B cell (primary cell): ENCODE results near the gene RCBTB1. TPM values are rescaled to one million over a fixed set of nuclear protein-coding genes. Genes with fewer than 3 reads are reported as not detected.
"Not testable (repeated sequence)": the region's sequence is repeated elsewhere in the genome, so short reads cannot be mapped to it uniquely, and the experiment has no call there.

Source experiments
- ATAC-seq: fragments of 200-7000 bp; cut with Tn5 transposase; one replicate; pipeline ENCODE4 v1.10.0; 2021; ENCODE audit warnings: low read depth, mild to moderate bottlenecking, moderate number of reproducible peaks, moderate library complexity
- CTCF ChIA-PET: fragments of 350-600 bp; sonication (Branson Sonifier 250); formaldehyde crosslinking; loops from one replicate; lab custom pipeline; 2021; ENCODE audit warnings: antibody characterized with exemption, inconsistent platforms; lab: Charles Lee
- POLR2A ChIA-PET: fragments of 350-600 bp; sonication (Branson Sonifier 250); formaldehyde crosslinking; loops from one replicate; lab custom pipeline; 2021; ENCODE audit warnings: antibody characterized with exemption; lab: Charles Lee
- DNase-seq: peaks from one replicate; pipeline ENCODE4 v3.0.0; 2013
- H2AFZ ChIP-seq: 2 replicates; pipeline ENCODE4 v1.6.1; 2012; ENCODE audit warnings: mild to moderate bottlenecking, low read depth, low read length; ENCODE audit not compliant: insufficient read depth, poor library complexity, severe bottlenecking
- H3K27ac ChIP-seq, 2 donors: 1 replicate in 1 of 2; 2 replicates in 1 of 2; pipeline ENCODE4 v1.5.1; 2012 to 2013; ENCODE audit warnings: low read length in 2 of 2, mild to moderate bottlenecking in 2 of 2, moderate library complexity in 1 of 2
- H3K27me3 ChIP-seq, 4 experiments: fragments of 200-600 bp in 1 of 4; sonication (generic) in 1 of 4; replicated peaks in 1 of 4; 1 replicate in 2 of 4; 2 replicates in 2 of 4; pipeline versions ENCODE4 v1.6.1 to v1.7.0; 2013 to 2016; ENCODE audit warnings: low read length in 3 of 4, mild to moderate bottlenecking in 2 of 4, mixed read lengths in 1 of 4, moderate library complexity in 1 of 4; ENCODE audit not compliant: insufficient read depth in 4 of 4, control insufficient read depth in 3 of 4; ENCODE audit errors: control extremely low read depth in 1 of 4
- H3K36me3 ChIP-seq, 2 experiments: replicated peaks in 1 of 2; 1 replicate in 1 of 2; 2 replicates in 1 of 2; pipeline versions ENCODE4 v1.6.1 to v1.7.1; 2013; ENCODE audit warnings: low read length in 1 of 2; ENCODE audit not compliant: insufficient read depth in 2 of 2, control insufficient read depth in 1 of 2; ENCODE audit errors: control extremely low read depth in 1 of 2, extremely low read depth in 1 of 2
- H3K4me1 ChIP-seq, 2 donors: fragments of 200-600 bp in 1 of 2; sonication (generic) in 1 of 2; 1 replicate in 1 of 2; 2 replicates in 1 of 2; pipeline versions ENCODE4 v1.5.1 to v1.6.1; 2013 to 2017; ENCODE audit warnings: low read length in 2 of 2; ENCODE audit not compliant: control insufficient read depth in 2 of 2, insufficient read depth in 2 of 2
- H3K4me2 ChIP-seq: replicated peaks from 2 replicates; pipeline ENCODE3; 2012; ENCODE audit warnings: mild to moderate bottlenecking, low read depth, low read length; ENCODE audit not compliant: poor library complexity, severe bottlenecking
- H3K4me3 ChIP-seq, 5 experiments: fragments of 200-600 bp in 1 of 5; sonication (generic) in 1 of 5; 1 replicate in 3 of 5; 2 replicates in 2 of 5; pipeline versions ENCODE4 v1.5.1 to v1.7.0; 2011 to 2016; ENCODE audit warnings: low read length in 4 of 5, mild to moderate bottlenecking in 4 of 5, low read depth in 2 of 5, control low read depth in 1 of 5, moderate library complexity in 1 of 5; ENCODE audit not compliant: insufficient read depth in 1 of 5; ENCODE audit errors: control extremely low read depth in 1 of 5, extremely low read depth in 1 of 5
- H3K79me2 ChIP-seq: fragments of 200-600 bp; sonication (generic); one replicate; pipeline ENCODE4 v1.6.0; 2016; ENCODE audit warnings: low read length; ENCODE audit not compliant: control insufficient read depth, insufficient read depth
- H3K9ac ChIP-seq: fragments of 200-600 bp; sonication (generic); 2 replicates; pipeline ENCODE4 v1.6.1; 2017; ENCODE audit warnings: mild to moderate bottlenecking, low read length, moderate library complexity
- H3K9me3 ChIP-seq, 3 donors: one replicate each; pipeline versions ENCODE4 v1.6.1 to v1.7.1; 2013; ENCODE audit warnings: low read length in 2 of 3; ENCODE audit not compliant: control insufficient read depth in 2 of 3, insufficient read depth in 1 of 3; ENCODE audit errors: control extremely low read depth in 1 of 3
- H4K20me1 ChIP-seq: 2 replicates; pipeline ENCODE4 v1.6.0; 2012; ENCODE audit warnings: mild to moderate bottlenecking, low read length; ENCODE audit not compliant: insufficient read depth, control insufficient read depth, poor library complexity, severe bottlenecking
- H3K27ac Mint-ChIP-seq: one replicate; pipeline ENCODE4 v1.8.0; 2021; ENCODE audit warnings: mixed read lengths
- H3K27me3 Mint-ChIP-seq: one replicate; pipeline ENCODE4 v1.8.0; 2021; ENCODE audit warnings: mixed read lengths
- H3K4me1 Mint-ChIP-seq: one replicate; pipeline ENCODE4 v1.8.0; 2021; ENCODE audit warnings: mixed read lengths
- H3K4me3 Mint-ChIP-seq: one replicate; pipeline ENCODE4 v1.8.0; 2021; ENCODE audit warnings: mixed read lengths
- H3K9me3 Mint-ChIP-seq: one replicate; pipeline ENCODE4 v1.8.0; 2022; ENCODE audit warnings: mixed read lengths; ENCODE audit not compliant: insufficient read depth
- EZH2 ChIP-seq: IDR thresholded peaks from 2 replicates; pipeline ENCODE4 v1.6.1; 2012; ENCODE audit warnings: borderline replicate concordance, low read depth, mild to moderate bottlenecking, moderate library complexity, low read length; ENCODE audit not compliant: insufficient read depth, poor library complexity, severe bottlenecking
- WGBS: methylation state at CpG from one replicate; pipeline ENCODE4 v1.1.5; 2013; ENCODE audit warnings: missing lambda C conversion rate; ENCODE audit not compliant: insufficient coverage; 5-methylcytosine and 5-hydroxymethylcytosine counted together
- intact Hi-C: fragments of 100-400 bp; cut with micrococcal nuclease; formaldehyde crosslinking; loops from one replicate; pipeline ENCODE4 v1.10.0; 2022
- polyA plus RNA-seq: library from polyadenylated mRNA; depleted of rRNA; stranded (reverse); fragments of >200 nt; gene quantifications from 2 replicates; pipeline ENCODE4 v1.2.3, GENCODE V29; 2012
- total RNA-seq, 2 donors: library from RNA; stranded (reverse); fragments of 120-200 nt in 1 of 2; gene quantifications; 1 replicate in 1 of 2; 2 replicates in 1 of 2; pipeline versions ENCODE4 v1.2.3 to v1.2.4, GENCODE V29; 2013 to 2022
- TF ChIP-seq, protein P1 (sequence below): fragments of 200-600 bp; IDR thresholded peaks from one replicate; pipeline ENCODE4 v1.8.0; 2022; ENCODE audit warnings: antibody characterized with exemption, mild to moderate bottlenecking

RCBTB1 gene
- total and polyA plus RNA-seq, 2 donors (not counting 1 experiment from before 2014, with no cell fraction given), result 10.7 to 35.2 TPM

GRCh38 chr13:49594576-49594975 is 9.2 kb upstream of the RCBTB1 start:
- H3K4me3 ChIP-seq, result no peak overlapping the region
- no peaks in the 10 kb centered on the region for H4K20me1 ChIP-seq
- TF ChIP-seq, protein P1, sequence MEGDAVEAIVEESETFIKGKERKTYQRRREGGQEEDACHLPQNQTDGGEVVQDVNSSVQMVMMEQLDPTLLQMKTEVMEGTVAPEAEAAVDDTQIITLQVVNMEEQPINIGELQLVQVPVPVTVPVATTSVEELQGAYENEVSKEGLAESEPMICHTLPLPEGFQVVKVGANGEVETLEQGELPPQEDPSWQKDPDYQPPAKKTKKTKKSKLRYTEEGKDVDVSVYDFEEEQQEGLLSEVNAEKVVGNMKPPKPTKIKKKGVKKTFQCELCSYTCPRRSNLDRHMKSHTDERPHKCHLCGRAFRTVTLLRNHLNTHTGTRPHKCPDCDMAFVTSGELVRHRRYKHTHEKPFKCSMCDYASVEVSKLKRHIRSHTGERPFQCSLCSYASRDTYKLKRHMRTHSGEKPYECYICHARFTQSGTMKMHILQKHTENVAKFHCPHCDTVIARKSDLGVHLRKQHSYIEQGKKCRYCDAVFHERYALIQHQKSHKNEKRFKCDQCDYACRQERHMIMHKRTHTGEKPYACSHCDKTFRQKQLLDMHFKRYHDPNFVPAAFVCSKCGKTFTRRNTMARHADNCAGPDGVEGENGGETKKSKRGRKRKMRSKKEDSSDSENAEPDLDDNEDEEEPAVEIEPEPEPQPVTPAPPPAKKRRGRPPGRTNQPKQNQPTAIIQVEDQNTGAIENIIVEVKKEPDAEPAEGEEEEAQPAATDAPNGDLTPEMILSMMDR, result no peak
- TF ChIP-seq EZH2, result no peak
- Mint-ChIP-seq H3K27me3 (no peaks in the 10 kb centered on the region), H3K4me3 (no peak overlapping the region), H3K27ac (no peak overlapping the region), H3K9me3 (peaks cover 2% of the 10 kb centered on the region), H3K4me1 (peaks cover 2% of the 10 kb centered on the region)
- intact Hi-C loops, result no loop called here
- no peak overlapping the region for H3K27ac ChIP-seq
- H3K9ac ChIP-seq, result no peak overlapping the region
- POLR2A ChIA-PET, result interaction anchor here (0.7 kb wide), 1 partner anchor 17 kb away, joined by 4 read pairs; no protein-coding TSS in a partner anchor
- no peak overlapping the region for H3K4me2 ChIP-seq
- no peaks in the 10 kb centered on the region for H3K4me1 ChIP-seq
- DNase-seq (no peak), ATAC-seq (no peak)
- no peaks in the 10 kb centered on the region for H3K9me3 ChIP-seq
- H3K36me3 ChIP-seq, result no peaks in the 10 kb centered on the region
- CTCF ChIA-PET, result interaction anchor here (1.1 kb wide), 1 partner anchor 10 kb away, joined by 5 read pairs; no protein-coding TSS in a partner anchor
- H3K79me2 ChIP-seq, result no peaks in the 10 kb centered on the region
- H2AFZ ChIP-seq, result no peak overlapping the region
- no peaks in the 10 kb centered on the region for H3K27me3 ChIP-seq

DNA sequence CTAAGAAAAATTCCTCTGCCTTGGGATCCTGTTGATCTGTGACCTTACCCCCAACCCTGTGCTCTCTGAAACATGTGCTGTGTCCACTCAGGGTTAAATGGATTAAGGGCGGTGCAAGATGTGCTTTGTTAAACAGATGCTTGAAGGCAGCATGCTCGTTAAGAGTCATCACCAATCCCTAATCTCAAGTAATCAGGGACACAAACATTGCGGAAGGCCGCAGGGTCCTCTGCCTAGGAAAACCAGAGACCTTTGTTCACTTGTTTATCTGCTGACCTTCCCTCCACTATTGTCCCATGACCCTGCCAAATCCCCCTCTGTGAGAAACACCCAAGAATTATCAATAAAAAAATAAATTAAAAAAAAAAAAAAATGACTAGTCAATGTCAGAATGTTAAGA is 8.5 kb upstream of the RCBTB1 start:
- POLR2A ChIA-PET, result interaction anchor here (0.7 kb wide), 1 partner anchor 16 kb away, joined by 4 read pairs; no protein-coding TSS in a partner anchor
- no CpG with 5 or more reads among the region's 4 CpGs for WGBS

DNA sequence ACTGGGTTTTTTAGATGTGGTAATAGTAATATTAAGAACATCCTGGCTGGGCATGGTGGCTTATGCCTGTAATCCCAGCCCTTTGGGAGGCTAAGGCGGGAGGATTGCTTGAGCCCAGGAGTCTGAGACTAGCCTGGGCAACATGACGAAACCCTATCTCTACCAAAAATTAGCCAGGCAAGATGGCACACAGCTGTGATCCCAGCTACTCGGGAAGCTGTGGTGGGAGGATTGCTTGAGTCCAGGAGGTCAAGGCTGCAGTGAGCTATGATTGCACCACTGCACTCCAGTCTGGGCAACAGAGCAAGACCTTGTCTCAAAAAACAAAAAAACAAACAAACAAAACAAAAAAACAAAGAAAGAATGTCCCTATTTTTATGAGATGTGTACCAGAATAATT is 5.4 kb upstream of the RCBTB1 start:
- H3K4me1 Mint-ChIP-seq, H3K4me3 ChIP-seq, H3K79me2 ChIP-seq, ATAC-seq, H3K9ac ChIP-seq, H3K4me1 ChIP-seq, H3K27me3 Mint-ChIP-seq, DNase-seq, H3K27ac Mint-ChIP-seq, H3K27ac ChIP-seq, H3K27me3 ChIP-seq, intact Hi-C loops, H3K36me3 ChIP-seq, H3K4me3 Mint-ChIP-seq, H3K9me3 Mint-ChIP-seq, H3K4me2 ChIP-seq, H2AFZ ChIP-seq, POLR2A ChIA-PET, H3K9me3 ChIP-seq, H4K20me1 ChIP-seq: not testable (repeated sequence)
- 83% methylated on average over 1 of the region's 3 CpGs for WGBS
- CTCF ChIA-PET, result interaction anchor here (1.0 to 1.3 kb wide), 2 partner anchors 10 to 16 kb away, joined by 4 to 5 read pairs; no protein-coding TSS in a partner anchor

More for the DNA sequence above, 8.5 kb upstream of the RCBTB1 start:
- intact Hi-C loops, DNase-seq, ATAC-seq, H3K27me3 Mint-ChIP-seq, H3K4me1 ChIP-seq, H3K36me3 ChIP-seq, H3K9me3 ChIP-seq, H3K27me3 ChIP-seq, H2AFZ ChIP-seq, H3K27ac Mint-ChIP-seq, H3K9me3 Mint-ChIP-seq, H3K79me2 ChIP-seq, H3K4me3 Mint-ChIP-seq, H4K20me1 ChIP-seq, H3K4me3 ChIP-seq, H3K4me2 ChIP-seq, H3K9ac ChIP-seq, H3K4me1 Mint-ChIP-seq, H3K27ac ChIP-seq: not testable (repeated sequence)
- CTCF ChIA-PET, result interaction anchor here (1.1 kb wide), 1 partner anchor 10 kb away, joined by 5 read pairs; no protein-coding TSS in a partner anchor
